ENCODE results near the gene TPSD1. TPM values are rescaled to one million over a fixed set of nuclear protein-coding genes. Genes with fewer than 3 reads are reported as not detected.
"Not testable (repeated sequence)": the region's sequence is repeated elsewhere in the genome, so short reads cannot be mapped to it uniquely, and the experiment has no call there.

Gene TPSD1
- 0.51 TPM for total RNA-seq
- long read RNA-seq: 0 reads

GRCh38 chr16:1255276-1256122 lies at the start of gene TPSD1:
Gene TPSD1 (plus strand): TSS chr16:1256069. CDS start chr16:1256281, 212 bp downstream.
- peak; percentile 32 for DNase-seq
- ATAC-seq (ENCODE audit: poor library complexity); intact Hi-C loops (cut with DNase I): not testable (repeated sequence)

GRCh38 chr16:1206326-1206725 lies 49.5 kb upstream of the TPSD1 start:
- no peak for DNase-seq
- no peak for ATAC-seq (ENCODE audit: poor library complexity)
- intact Hi-C loops (cut with DNase I): no loop called here

GRCh38 chr16:1206786-1207185 lies 49.1 kb upstream of the TPSD1 start:
- intact Hi-C loops (cut with DNase I): no loop called here
- no peak for ATAC-seq (ENCODE audit: poor library complexity)
- no peak for DNase-seq

GRCh38 chr16:1208239-1208830 lies 47.5 kb upstream of the TPSD1 start:
- intact Hi-C loops (cut with DNase I): no loop called here
- ATAC-seq (ENCODE audit: poor library complexity): no peak
- no peak for DNase-seq

- ATAC-seq (ENCODE audit: poor library complexity) (no peak), DNase-seq (no peak)
- intact Hi-C loops (cut with DNase I): no loop called here
Observed at GRCh38 chr16:1209081-1209480, 46.8 kb upstream of the TPSD1 start.

- intact Hi-C loops (cut with DNase I): no loop called here
- ATAC-seq (ENCODE audit: poor library complexity) (no peak), DNase-seq (no peak)
Observed at GRCh38 chr16:1210461-1210860, 45.4 kb upstream of the TPSD1 start.

- ATAC-seq (ENCODE audit: poor library complexity) (no peak), DNase-seq (no peak)
- intact Hi-C loops (cut with DNase I): no loop called here
Observed at GRCh38 chr16:1211451-1212268, 44.2 kb upstream of the TPSD1 start.

- DNase-seq: no peak
- intact Hi-C loops (cut with DNase I): no loop called here
Observed at GRCh38 chr16:1212616-1213194, 43.2 kb upstream of the TPSD1 start.

GRCh38 chr16:1213231-1213630 lies 42.6 kb upstream of the TPSD1 start:
- ATAC-seq (ENCODE audit: poor library complexity) (no peak), DNase-seq (no peak)
- intact Hi-C loops (cut with DNase I): no loop called here

More at GRCh38 chr16:1212616-1213194, 43.2 kb upstream of the TPSD1 start:
- ATAC-seq (ENCODE audit: poor library complexity): no peak

GRCh38 chr16:1213796-1214372 lies 42.0 kb upstream of the TPSD1 start:
- DNase-seq (no peak), ATAC-seq (ENCODE audit: poor library complexity) (no peak)
- intact Hi-C loops (cut with DNase I): no loop called here

- intact Hi-C loops (cut with DNase I): no loop called here
- ATAC-seq (ENCODE audit: poor library complexity): no peak
- DNase-seq: no peak
Observed at GRCh38 chr16:1214719-1215118, 41.1 kb upstream of the TPSD1 start.

GRCh38 chr16:1215574-1216295 lies 40.1 kb upstream of the TPSD1 start:
- DNase-seq (no peak), ATAC-seq (ENCODE audit: poor library complexity) (no peak)
- intact Hi-C loops (cut with DNase I): no loop called here

GRCh38 chr16:1216296-1216619 lies 39.6 kb upstream of the TPSD1 start:
- ATAC-seq (ENCODE audit: poor library complexity): no peak
- intact Hi-C loops (cut with DNase I): no loop called here
- DNase-seq: no peak

- no peak for DNase-seq
- intact Hi-C loops (cut with DNase I): no loop called here
- ATAC-seq (ENCODE audit: poor library complexity): no peak
Observed at GRCh38 chr16:1216681-1217400, 39.0 kb upstream of the TPSD1 start.

GRCh38 chr16:1217526-1217925 lies 38.3 kb upstream of the TPSD1 start:
- DNase-seq: no peak
- ATAC-seq (ENCODE audit: poor library complexity): no peak
- intact Hi-C loops (cut with DNase I): no loop called here

GRCh38 chr16:1218061-1218929 lies 37.6 kb upstream of the TPSD1 start:
- DNase-seq (no peak), ATAC-seq (ENCODE audit: poor library complexity) (no peak)
- intact Hi-C loops (cut with DNase I): no loop called here

All from Right ventricle myocardium superior (tissue), 1 donor.